Ovary (tissue), 9 donors: ENCODE measurements around the gene HABP4. TPM values are rescaled to one million over a fixed set of nuclear protein-coding genes. Genes with fewer than 3 reads are reported as not detected.
A peak's percentile ranks its signal among the peaks of the same experiment; 100 is the strongest.

Source experiments
- DNase-seq, 5 donors: peaks; one replicate each; pipeline ENCODE4 v3.0.0-alpha.2; 2019 to 2020
- H3K27ac ChIP-seq, 2 donors: fragments of 200-600 bp; one replicate each; pipeline versions ENCODE4 v1.5.1 to v1.8.0; 2019 to 2022
- H3K27me3 ChIP-seq: fragments of 200-600 bp; one replicate; pipeline ENCODE4 v1.8.0; 2022
- H3K36me3 ChIP-seq: fragments of 200-600 bp; sonication (generic); one replicate; pipeline ENCODE4 v1.5.1; 2019
- H3K4me1 ChIP-seq: one replicate; pipeline ENCODE4 v1.8.1; 2013; ENCODE audit warnings: mild to moderate bottlenecking, moderate library complexity; ENCODE audit not compliant: insufficient read depth
- H3K4me3 ChIP-seq: fragments of 200-600 bp; sonication (generic); one replicate; pipeline ENCODE4 v1.5.1; 2017
- H3K9me3 ChIP-seq, 2 donors: fragments of 200-600 bp in 1 of 2; sonication (generic) in 1 of 2; one replicate each; pipeline versions ENCODE4 v1.5.1 to v1.8.1; 2013 to 2019; ENCODE audit warnings: mild to moderate bottlenecking in 1 of 2, moderate library complexity in 1 of 2
- CTCF ChIP-seq, 3 donors: fragments of 450-650 bp in 2 of 3; fragments of 200-600 bp in 1 of 3; IDR thresholded peaks; one replicate each; pipeline versions ENCODE4 v1.5.1 to v1.8.0; 2016 to 2022; ENCODE audit warnings: antibody characterized with exemption in 3 of 3, mild to moderate bottlenecking in 1 of 3
- EP300 ChIP-seq: sonication (generic); formaldehyde crosslinking; IDR thresholded peaks from one replicate; pipeline ENCODE4 v1.6.1; 2017; ENCODE audit warnings: antibody characterized with exemption
- POLR2A ChIP-seq: fragments of 450-650 bp; IDR thresholded peaks from one replicate; pipeline ENCODE4 v1.6.1; 2017; ENCODE audit warnings: antibody characterized with exemption, mild to moderate bottlenecking, moderate library complexity
- WGBS, 3 donors: extraction: QIAGEN DNeasy Blood & Tissue Kit in 1 of 3; methylation state at CpG; one replicate each; pipeline versions ENCODE4 v1.1.5 to v1.1.7; 2013 to 2017; 5-methylcytosine and 5-hydroxymethylcytosine counted together
- intact Hi-C, 4 donors: fragments of 100-400 bp; cut with DNase I; formaldehyde crosslinking; loops; one replicate each; pipeline versions ENCODE4 v1.11.0 to v1.15.1; 2022 to 2023
- polyA plus RNA-seq, 2 donors: library from polyadenylated mRNA; stranded (reverse); fragments of 200-250 nt in 1 of 2; fragments of 350-450 nt in 1 of 2; fragmentation: Illumina TruSeq in 1 of 2; extraction: RNeasy Lipid Tissue Mini Kit (QIAGEN cat#74804) in 1 of 2; gene quantifications; one replicate each; pipeline ENCODE4 v1.2.3, GENCODE V29; 2013 to 2014
- total RNA-seq, 7 donors: library from RNA; depleted of rRNA in 2 of 7; stranded (reverse); fragments of >200 nt in 2 of 7; fragmentation: NEBNext Ultra II Directional in 3 of 7; extraction: Animal tissue kit (Norgen Biotek cat#: 25700) in 3 of 7; gene quantifications; one replicate each; pipeline versions ENCODE4 v1.1.0 to v1.2.4, GENCODE V29; 2016 to 2023
- donor health status: DM: no; HTN: no; CAD: no; lungs with moderate emphysema.
- donor health status: DM: no; HTN: no; CAD: no.
- donor health status: Bipolar disorder and iron deficiency.
- donor health status: DM: yes; HTN: yes; CAD: no.
- donor health status: DM: no; HTN: no; CAD: no.
- donor health status: DM: yes; HTN: yes; CAD: no.

The HABP4 gene
- total and polyA plus RNA-seq, 9 donors = 10.3 to 23.4 (median 19.2) TPM

- intact Hi-C loops = no loop called here
- Histone ChIP-seq H3K36me3 (no peaks in the 10 kb centered on the region), H3K4me1 (no peaks in the 10 kb centered on the region), H3K9me3 (no peaks in the 10 kb centered on the region), H3K27me3 (no peaks in the 10 kb centered on the region), H3K27ac (no peak overlapping the region), H3K4me3 (no peak overlapping the region)
- no peak for TF ChIP-seq CTCF (IDR thresholded peaks at IDR 0.05)
- no peak for TF ChIP-seq EP300
- TF ChIP-seq POLR2A = no peak
- WGBS, 3 donors = 85 to 87% (median 86%) methylated on average over 12 of the region's 12 CpGs
- DNase-seq = peak in 1 of 5 donors; percentile 13
Measured at GRCh38 chr9:96492993-96493531, 43.1 kb downstream of the HABP4 start.

GRCh38 chr9:96493757-96494156 lies 43.8 kb downstream of the HABP4 start:
- 81 to 83% (median 82%) methylated on average over 13 of the region's 13 CpGs for WGBS, 3 donors
- TF ChIP-seq POLR2A = no peak
- TF ChIP-seq CTCF (IDR thresholded peaks at IDR 0.05) = no peak
- TF ChIP-seq EP300 = no peak

GRCh38 chr9:96494215-96494800 lies 44.3 kb downstream of the HABP4 start:
- Histone ChIP-seq H3K27me3 (no peaks in the 10 kb centered on the region), H3K4me1 (no peaks in the 10 kb centered on the region), H3K4me3 (no peak overlapping the region), H3K27ac (no peak overlapping the region), H3K36me3 (no peaks in the 10 kb centered on the region), H3K9me3 (no peaks in the 10 kb centered on the region)
- 81 to 89% (median 84%) methylated on average over 8 of the region's 8 CpGs for WGBS, 3 donors
- intact Hi-C loops = no loop called here
- DNase-seq = peak in 1 of 5 donors; percentile 12
- TF ChIP-seq POLR2A (no peak), CTCF (IDR thresholded peaks at IDR 0.05) (no peak), EP300 (no peak)

More at GRCh38 chr9:96493757-96494156, 43.8 kb downstream of the HABP4 start:
- intact Hi-C loops = no loop called here
- H3K4me1 ChIP-seq = no peaks in the 10 kb centered on the region
- H3K9me3 ChIP-seq = no peaks in the 10 kb centered on the region
- no peak overlapping the region for H3K27ac ChIP-seq
- DNase-seq = peak in 1 of 5 donors; percentile 23
- no peak overlapping the region for H3K4me3 ChIP-seq
- no peaks in the 10 kb centered on the region for H3K36me3 ChIP-seq
- no peaks in the 10 kb centered on the region for H3K27me3 ChIP-seq

GRCh38 chr9:96495341-96495740 lies 45.4 kb downstream of the HABP4 start:
- intact Hi-C loops = no loop called here
- DNase-seq = peak in 1 of 5 donors; percentile 8
- Histone ChIP-seq H3K9me3 (no peaks in the 10 kb centered on the region), H3K4me3 (no peak overlapping the region), H3K4me1 (no peaks in the 10 kb centered on the region), H3K36me3 (no peaks in the 10 kb centered on the region), H3K27me3 (no peaks in the 10 kb centered on the region), H3K27ac (no peak overlapping the region)
- WGBS, 3 donors = 84 to 88% (median 86%) methylated on average over 10 to 11 of the region's 11 CpGs
- TF ChIP-seq POLR2A (no peak), CTCF (IDR thresholded peaks at IDR 0.05) (no peak)
